Gastrocnemius medialis (tissue), 4 donors: ENCODE measurements around the gene CMTM6. TPM values are rescaled to one million over a fixed set of nuclear protein-coding genes. Genes with fewer than 3 reads are reported as not detected.

Experiments used
- ATAC-seq, 2 donors: fragments of 150-250 bp; one replicate each; pipeline ENCODE4 v1.9.1; 2016
- DNase-seq, 2 donors: peaks; one replicate each; pipeline ENCODE4 v3.0.0-alpha.2; 2019
- H3K27ac ChIP-seq, 4 donors: fragments of 200-600 bp; sonication (generic); 1 replicate in 1 of 4; 2 replicates in 3 of 4; pipeline ENCODE4 v1.5.1; 2016 to 2018; ENCODE audit warnings: mild to moderate bottlenecking in 2 of 4, moderate library complexity in 1 of 4
- H3K27me3 ChIP-seq, 3 donors: fragments of 200-600 bp; sonication (generic) in 2 of 3; 1 replicate in 1 of 3; 2 replicates in 2 of 3; pipeline versions ENCODE4 v1.5.1 to v1.6.0; 2016 to 2019; ENCODE audit warnings: mild to moderate bottlenecking in 1 of 3, moderate library complexity in 1 of 3
- H3K36me3 ChIP-seq, 2 donors: fragments of 200-600 bp; sonication (generic) in 1 of 2; one replicate each; pipeline ENCODE4 v1.5.1; 2017 to 2018
- H3K4me1 ChIP-seq, 2 donors: fragments of 200-600 bp; sonication (generic) in 1 of 2; one replicate each; pipeline ENCODE4 v1.5.1; 2016 to 2017; ENCODE audit warnings: mild to moderate bottlenecking in 2 of 2
- H3K4me3 ChIP-seq, 4 donors: fragments of 200-600 bp; sonication (generic) in 3 of 4; 1 replicate in 1 of 4; 2 replicates in 3 of 4; pipeline ENCODE4 v1.5.1; 2016 to 2019; ENCODE audit warnings: mild to moderate bottlenecking in 2 of 4
- H3K9me3 ChIP-seq, 3 donors: fragments of 200-600 bp; sonication (generic) in 2 of 3; 1 replicate in 1 of 3; 2 replicates in 2 of 3; pipeline ENCODE4 v1.5.1; 2016 to 2019
- POLR2A ChIP-seq, 2 donors: fragments of 450-650 bp; IDR thresholded peaks; one replicate each; pipeline ENCODE4 v1.6.1; 2017; ENCODE audit warnings: antibody characterized with exemption in 2 of 2, mild to moderate bottlenecking in 2 of 2, moderate library complexity in 2 of 2
- in situ Hi-C, 4 donors: fragments of 200-750 bp; cut with MboI; loops; one replicate each; pipeline versions ENCODE4 v1.15.0 to v1.8.0; 2017; ENCODE audit warnings: low sequenced_read_pairs in 4 of 4
- intact Hi-C: fragments of 100-400 bp; cut with DNase I; formaldehyde crosslinking; loops from one replicate; pipeline ENCODE4 v1.15.1; 2023; ENCODE audit warnings: low total_unique reads
- total RNA-seq, 4 donors: library from RNA; depleted of rRNA; stranded (reverse); fragments of >200 nt; gene quantifications; one replicate each; pipeline versions ENCODE4 v1.1.0 to v1.2.3, GENCODE V29; 2016
- TF ChIP-seq, protein P1 (sequence below), 5 experiments: fragments of 450-650 bp in 3 of 5; fragments of 200-600 bp in 2 of 5; sonication (generic) in 2 of 5; IDR thresholded peaks in 4 of 5; conservative IDR thresholded peaks in 1 of 5; 1 replicate in 4 of 5; 2 replicates in 1 of 5; pipeline ENCODE4 v1.5.1; 2016 to 2019; ENCODE audit warnings: antibody characterized with exemption in 5 of 5, mild to moderate bottlenecking in 3 of 5, moderate library complexity in 3 of 5

CMTM6 gene
- total RNA-seq, 4 donors from 2014 or later: 3.7 to 8.8 (median 7.3) TPM

DNA sequence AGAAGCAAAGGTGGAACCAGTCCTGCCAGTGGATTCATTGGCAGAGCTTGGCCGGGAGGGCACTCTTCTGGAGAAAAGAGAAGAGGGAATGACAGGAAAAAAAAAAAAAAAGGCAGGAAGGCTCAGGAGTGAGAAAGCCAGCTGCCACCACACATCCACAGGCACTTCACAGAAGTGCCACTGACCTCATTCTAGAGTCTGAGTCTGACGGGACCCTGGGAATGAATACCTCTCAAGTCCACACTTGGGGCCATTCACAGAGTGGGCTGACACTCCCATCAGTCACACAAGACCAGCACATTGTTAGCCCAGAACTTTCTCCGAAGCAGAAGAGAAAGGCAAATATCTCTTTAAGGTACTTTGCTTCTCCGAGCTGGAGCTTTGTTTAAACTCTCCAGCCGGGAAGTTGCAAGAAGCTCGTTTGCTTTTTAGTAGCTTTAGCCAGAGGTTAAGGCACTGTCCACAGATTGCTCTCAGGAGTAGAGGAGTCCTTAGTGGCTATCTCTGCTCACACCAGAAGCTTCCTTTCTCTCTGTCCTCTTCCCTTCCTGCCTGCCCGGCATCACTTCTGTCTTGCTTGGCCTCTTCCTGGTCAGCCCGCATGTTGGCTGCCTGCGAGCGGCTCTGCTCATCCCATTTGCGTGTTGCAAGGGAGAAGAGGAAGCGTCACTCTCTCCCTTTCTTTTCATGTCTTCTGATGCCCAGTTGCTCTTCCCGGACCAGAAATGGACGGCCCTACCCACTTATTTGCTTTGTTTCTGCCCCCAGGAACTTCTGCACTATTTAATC lies 53.8 kb downstream of the CMTM6 start:
- intact Hi-C loops (no loop called here), in situ Hi-C loops (no loop called here)
- no peaks in the 10 kb centered on the region for H3K9me3 ChIP-seq
- H3K27ac ChIP-seq: no peak overlapping the region
- no peaks in the 10 kb centered on the region for H3K36me3 ChIP-seq
- ATAC-seq (no peak), DNase-seq (no peak)
- H3K27me3 ChIP-seq: no peaks in the 10 kb centered on the region
- no peak for TF ChIP-seq POLR2A (IDR thresholded peaks at IDR 0.05)
- TF ChIP-seq, protein P1, sequence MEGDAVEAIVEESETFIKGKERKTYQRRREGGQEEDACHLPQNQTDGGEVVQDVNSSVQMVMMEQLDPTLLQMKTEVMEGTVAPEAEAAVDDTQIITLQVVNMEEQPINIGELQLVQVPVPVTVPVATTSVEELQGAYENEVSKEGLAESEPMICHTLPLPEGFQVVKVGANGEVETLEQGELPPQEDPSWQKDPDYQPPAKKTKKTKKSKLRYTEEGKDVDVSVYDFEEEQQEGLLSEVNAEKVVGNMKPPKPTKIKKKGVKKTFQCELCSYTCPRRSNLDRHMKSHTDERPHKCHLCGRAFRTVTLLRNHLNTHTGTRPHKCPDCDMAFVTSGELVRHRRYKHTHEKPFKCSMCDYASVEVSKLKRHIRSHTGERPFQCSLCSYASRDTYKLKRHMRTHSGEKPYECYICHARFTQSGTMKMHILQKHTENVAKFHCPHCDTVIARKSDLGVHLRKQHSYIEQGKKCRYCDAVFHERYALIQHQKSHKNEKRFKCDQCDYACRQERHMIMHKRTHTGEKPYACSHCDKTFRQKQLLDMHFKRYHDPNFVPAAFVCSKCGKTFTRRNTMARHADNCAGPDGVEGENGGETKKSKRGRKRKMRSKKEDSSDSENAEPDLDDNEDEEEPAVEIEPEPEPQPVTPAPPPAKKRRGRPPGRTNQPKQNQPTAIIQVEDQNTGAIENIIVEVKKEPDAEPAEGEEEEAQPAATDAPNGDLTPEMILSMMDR (IDR thresholded peaks at IDR 0.05 in 4 of 5, conservative IDR thresholded peaks at IDR 0.05 in 1 of 5): no peak
- H3K4me1 ChIP-seq: no peaks in the 10 kb centered on the region
- no peak overlapping the region for H3K4me3 ChIP-seq

DNA sequence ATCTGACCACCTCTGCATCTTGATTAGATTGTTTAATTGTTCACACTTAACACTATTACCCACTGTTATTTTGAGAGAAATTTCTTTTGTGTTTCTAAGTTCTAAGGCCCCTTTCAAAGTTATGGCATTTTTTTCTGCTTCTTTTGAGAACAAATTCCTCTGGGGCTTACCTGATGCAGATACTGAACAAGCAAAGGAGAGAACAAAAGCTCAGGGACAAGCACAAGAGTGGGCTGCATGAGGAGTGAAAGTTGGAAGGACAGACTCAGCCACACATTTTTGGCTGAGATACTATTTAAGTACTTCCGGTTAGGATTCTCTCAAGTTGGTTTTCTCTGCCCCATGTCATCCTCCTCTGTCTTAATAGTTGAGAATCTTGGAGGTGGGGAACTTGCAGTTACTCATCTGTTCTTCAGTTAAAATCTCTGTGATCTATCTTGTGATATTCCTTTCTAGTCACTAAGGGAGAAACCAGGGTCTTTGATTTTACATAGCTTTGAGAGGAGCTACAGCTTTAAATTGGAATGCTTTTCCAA lies 54.7 kb downstream of the CMTM6 start:
- Histone ChIP-seq H3K27ac (no peak overlapping the region), H3K4me3 (no peak overlapping the region), H3K4me1 (no peaks in the 10 kb centered on the region), H3K27me3 (no peaks in the 10 kb centered on the region), H3K36me3 (no peaks in the 10 kb centered on the region), H3K9me3 (no peaks in the 10 kb centered on the region)
- DNase-seq: no peak
- TF ChIP-seq POLR2A (IDR thresholded peaks at IDR 0.05): no peak
- TF ChIP-seq, protein P1 (IDR thresholded peaks at IDR 0.05 in 4 of 5, conservative IDR thresholded peaks at IDR 0.05 in 1 of 5): no peak
- intact Hi-C loops (no loop called here), in situ Hi-C loops (no loop called here)
- ATAC-seq: no peak

DNA sequence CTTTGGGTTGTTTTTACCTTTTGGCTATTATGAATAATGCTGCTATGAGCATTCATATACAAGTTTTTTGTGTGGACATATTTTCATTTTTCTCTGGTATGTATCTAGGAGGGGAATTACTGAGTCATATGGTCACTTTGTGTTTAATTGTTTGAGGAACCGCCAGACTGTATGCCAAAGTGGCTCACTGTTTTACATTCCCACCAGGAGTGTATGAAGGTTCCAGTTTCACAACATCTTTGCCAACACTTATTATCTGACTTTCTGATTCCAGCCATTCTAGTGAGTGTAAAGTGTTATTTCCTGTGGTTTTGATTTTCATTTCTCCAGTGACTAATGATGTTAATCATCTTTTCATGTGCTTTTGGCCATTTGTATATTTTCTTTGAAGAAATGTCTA lies 59.2 kb downstream of the CMTM6 start:
- Histone ChIP-seq H3K36me3 (no peaks in the 10 kb centered on the region), H3K27ac (no peak overlapping the region), H3K27me3 (no peaks in the 10 kb centered on the region), H3K4me3 (no peak overlapping the region), H3K4me1 (no peaks in the 10 kb centered on the region), H3K9me3 (no peaks in the 10 kb centered on the region)
- no peak for ATAC-seq
- DNase-seq: no peak
- intact Hi-C loops (no loop called here), in situ Hi-C loops (no loop called here)
- TF ChIP-seq, protein P1 (IDR thresholded peaks at IDR 0.05 in 4 of 5, conservative IDR thresholded peaks at IDR 0.05 in 1 of 5): no peak
- TF ChIP-seq POLR2A (IDR thresholded peaks at IDR 0.05): no peak

DNA sequence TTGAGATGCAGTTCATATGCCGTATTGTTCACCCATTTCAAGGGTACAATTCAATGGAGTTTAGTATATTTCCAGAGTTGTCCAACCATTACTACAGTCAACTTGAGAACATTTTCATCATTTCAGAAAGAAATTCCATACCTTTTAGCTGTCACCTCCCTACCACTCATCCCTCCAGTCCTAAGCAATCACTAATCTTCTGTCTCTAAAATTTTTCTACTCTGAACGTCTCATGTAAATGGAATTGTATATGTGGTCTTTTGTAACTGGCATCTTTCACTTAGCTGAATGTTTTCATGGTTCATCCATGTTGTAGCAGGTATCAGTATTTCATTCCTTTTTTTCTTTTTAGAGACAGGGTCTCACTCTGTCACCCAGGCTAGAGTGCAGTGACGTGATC lies 59.9 kb downstream of the CMTM6 start:
- no peak for ATAC-seq

More for the DNA sequence above, 59.9 kb downstream of the CMTM6 start:
- Histone ChIP-seq H3K27me3 (no peaks in the 10 kb centered on the region), H3K4me3 (no peak overlapping the region), H3K27ac (no peak overlapping the region), H3K4me1 (no peaks in the 10 kb centered on the region), H3K9me3 (no peaks in the 10 kb centered on the region), H3K36me3 (no peaks in the 10 kb centered on the region)
- no peak for DNase-seq
- in situ Hi-C loops: no loop called here
- intact Hi-C loops: no loop called here
- TF ChIP-seq POLR2A (IDR thresholded peaks at IDR 0.05): no peak
- TF ChIP-seq, protein P1 (IDR thresholded peaks at IDR 0.05 in 4 of 5, conservative IDR thresholded peaks at IDR 0.05 in 1 of 5): no peak
